OCI-LY7 (cell line): ENCODE results near the gene CD2AP. TPM values are rescaled to one million over a fixed set of nuclear protein-coding genes. Genes with fewer than 3 reads are reported as not detected.

Experiments used
- BruUV-seq: library from RNA; stranded (reverse); fragments of 400-500 nt; replicated peaks from 2 replicates; lab custom pipeline; 2021; lab: Mats Ljungman, UMichigan
- CTCF ChIA-PET: fragments of 300-600 bp; sonication (Branson Sonifier 250); formaldehyde crosslinking; loops from one replicate; lab custom pipeline; 2022; ENCODE audit warnings: antibody characterized with exemption; ENCODE audit not compliant: unreplicated experiment; lab: Charles Lee
- POLR2A ChIA-PET: fragments of 300-600 bp; sonication (Branson Sonifier 250); formaldehyde crosslinking; loops from one replicate; lab custom pipeline; 2022; ENCODE audit warnings: antibody characterized with exemption; lab: Charles Lee
- DNase-seq: peaks from one replicate; pipeline ENCODE4 v3.0.0-alpha.2; 2015; ENCODE audit warnings: low spot score
- H2AFZ ChIP-seq: fragments of 200-600 bp; sonication (generic), shearing (Covaris generic); 2 replicates; pipeline ENCODE4 v1.6.1; 2014; ENCODE audit warnings: mild to moderate bottlenecking, antibody characterized with exemption, low read length, moderate library complexity
- H3K27ac ChIP-seq: fragments of 200-600 bp; sonication (generic); 2 replicates; pipeline ENCODE4 v1.5.1; 2014; ENCODE audit warnings: mixed run types, low read depth, mild to moderate bottlenecking, moderate library complexity, low read length, inconsistent platforms; ENCODE audit not compliant: poor library complexity, severe bottlenecking
- H3K36me3 ChIP-seq: fragments of 200-600 bp; sonication (generic); 2 replicates; pipeline ENCODE4 v1.6.1; 2014; ENCODE audit warnings: mild to moderate bottlenecking, antibody characterized with exemption, low read length, moderate library complexity, mixed read lengths; ENCODE audit not compliant: insufficient read depth
- H3K4me1 ChIP-seq: fragments of 200-600 bp; sonication (generic); 2 replicates; pipeline ENCODE4 v1.5.1; 2014; ENCODE audit warnings: mild to moderate bottlenecking, low read length; ENCODE audit not compliant: insufficient read depth, poor library complexity, severe bottlenecking
- H3K4me2 ChIP-seq: fragments of 200-600 bp; sonication (generic); 2 replicates; pipeline ENCODE4 v1.6.1; 2014; ENCODE audit warnings: mild to moderate bottlenecking, low read length
- H3K4me3 ChIP-seq: fragments of 200-600 bp; sonication (generic); 2 replicates; pipeline ENCODE4 v1.5.1; 2014; ENCODE audit warnings: mild to moderate bottlenecking, low read depth, low read length; ENCODE audit not compliant: poor library complexity, severe bottlenecking
- H3K79me2 ChIP-seq: fragments of 200-600 bp; sonication (generic); 2 replicates; pipeline ENCODE4 v1.6.1; 2016; ENCODE audit warnings: low read depth, mild to moderate bottlenecking, low read length, moderate library complexity, mixed read lengths; ENCODE audit not compliant: insufficient read depth
- H3K9me2 ChIP-seq: fragments of 200-600 bp; sonication (generic); 2 replicates; pipeline ENCODE4 v1.6.1; 2016; ENCODE audit warnings: mild to moderate bottlenecking, low read length, mixed read lengths; ENCODE audit not compliant: insufficient read depth
- H3K9me3 ChIP-seq: fragments of 200-600 bp; sonication (generic); 2 replicates; pipeline ENCODE4 v1.6.1; 2014; ENCODE audit warnings: mild to moderate bottlenecking, mixed run types, low read length, mixed read lengths
- H4K20me1 ChIP-seq: fragments of 200-600 bp; sonication (generic); 2 replicates; pipeline ENCODE4 v1.6.1; 2014; ENCODE audit warnings: mild to moderate bottlenecking, antibody characterized with exemption, low read length, moderate library complexity, mixed read lengths; ENCODE audit not compliant: insufficient read depth
- EZH2phosphoT487 ChIP-seq: fragments of 200-600 bp; sonication (generic); IDR thresholded peaks from 2 replicates; pipeline ENCODE4 v1.6.1; 2018; ENCODE audit warnings: low read depth, borderline replicate concordance, mild to moderate bottlenecking, mixed run types, antibody characterized with exemption, low read length, moderate library complexity, mixed read lengths
- intact Hi-C: fragments of 100-400 bp; cut with micrococcal nuclease; formaldehyde crosslinking; loops from one replicate; pipeline ENCODE4 v1.10.0; 2022; ENCODE audit not compliant: unreplicated experiment
- total RNA-seq, 2 experiments: library from RNA; depleted of rRNA in 1 of 2; stranded (reverse); fragments of >200 nt in 1 of 2; shearing (Covaris generic) in 1 of 2; gene quantifications; 2 replicates each; pipeline ENCODE4 v1.2.3, GENCODE V29; 2014 to 2022
- TF ChIP-seq, protein P1 (sequence below): fragments of 200-600 bp; sonication (generic); conservative IDR thresholded peaks from 2 replicates; pipeline ENCODE4 v1.5.1; 2014; ENCODE audit warnings: mild to moderate bottlenecking, antibody characterized with exemption, low read length, moderate library complexity, mixed read lengths

Gene CD2AP
- total RNA-seq, 2 experiments from 2014 or later = 26.6 to 58.0 TPM

DNA sequence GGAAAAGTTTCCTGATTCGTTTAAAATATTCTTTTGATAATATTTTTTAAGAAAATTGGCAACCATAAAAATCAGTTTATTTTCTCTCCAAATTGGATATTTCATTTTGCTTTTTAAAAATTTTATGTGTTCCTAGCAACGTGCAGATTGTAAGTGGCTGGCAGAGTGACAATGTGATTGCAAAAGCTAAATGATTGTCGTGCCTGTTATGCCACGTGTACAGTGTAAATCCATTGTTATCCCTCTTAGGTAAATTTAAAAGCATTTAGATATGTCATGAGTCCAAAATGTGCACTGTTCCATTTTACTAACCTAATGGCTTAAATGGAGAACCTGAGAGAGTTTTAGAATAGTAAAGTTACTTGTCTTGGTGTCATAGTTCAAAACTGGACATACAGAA, 126.4 kb downstream of the CD2AP start:
- no peak overlapping the region for H3K4me2 ChIP-seq
- no peak overlapping the region for H3K27ac ChIP-seq
- peaks cover 92% of the 10 kb centered on the region for H3K36me3 ChIP-seq
- H4K20me1 ChIP-seq = no peaks in the 10 kb centered on the region
- TF ChIP-seq, protein P1, sequence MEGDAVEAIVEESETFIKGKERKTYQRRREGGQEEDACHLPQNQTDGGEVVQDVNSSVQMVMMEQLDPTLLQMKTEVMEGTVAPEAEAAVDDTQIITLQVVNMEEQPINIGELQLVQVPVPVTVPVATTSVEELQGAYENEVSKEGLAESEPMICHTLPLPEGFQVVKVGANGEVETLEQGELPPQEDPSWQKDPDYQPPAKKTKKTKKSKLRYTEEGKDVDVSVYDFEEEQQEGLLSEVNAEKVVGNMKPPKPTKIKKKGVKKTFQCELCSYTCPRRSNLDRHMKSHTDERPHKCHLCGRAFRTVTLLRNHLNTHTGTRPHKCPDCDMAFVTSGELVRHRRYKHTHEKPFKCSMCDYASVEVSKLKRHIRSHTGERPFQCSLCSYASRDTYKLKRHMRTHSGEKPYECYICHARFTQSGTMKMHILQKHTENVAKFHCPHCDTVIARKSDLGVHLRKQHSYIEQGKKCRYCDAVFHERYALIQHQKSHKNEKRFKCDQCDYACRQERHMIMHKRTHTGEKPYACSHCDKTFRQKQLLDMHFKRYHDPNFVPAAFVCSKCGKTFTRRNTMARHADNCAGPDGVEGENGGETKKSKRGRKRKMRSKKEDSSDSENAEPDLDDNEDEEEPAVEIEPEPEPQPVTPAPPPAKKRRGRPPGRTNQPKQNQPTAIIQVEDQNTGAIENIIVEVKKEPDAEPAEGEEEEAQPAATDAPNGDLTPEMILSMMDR = no peak
- TF ChIP-seq EZH2phosphoT487 = no peak
- intact Hi-C loops = no loop called here
- no peaks in the 10 kb centered on the region for H3K9me2 ChIP-seq
- H2AFZ ChIP-seq = no peak overlapping the region
- H3K9me3 ChIP-seq = no peaks in the 10 kb centered on the region
- no peaks in the 10 kb centered on the region for H3K79me2 ChIP-seq
- no peak for DNase-seq
- ChIA-PET POLR2A (interaction anchor here (0.6 kb wide), 1 partner anchor 14 kb away, joined by 3 read pairs; no protein-coding TSS in a partner anchor), CTCF (no interaction called here)
- H3K4me1 ChIP-seq = no peaks in the 10 kb centered on the region
- no peak overlapping the region for H3K4me3 ChIP-seq
- BruUV-seq = no TSS peak

DNA sequence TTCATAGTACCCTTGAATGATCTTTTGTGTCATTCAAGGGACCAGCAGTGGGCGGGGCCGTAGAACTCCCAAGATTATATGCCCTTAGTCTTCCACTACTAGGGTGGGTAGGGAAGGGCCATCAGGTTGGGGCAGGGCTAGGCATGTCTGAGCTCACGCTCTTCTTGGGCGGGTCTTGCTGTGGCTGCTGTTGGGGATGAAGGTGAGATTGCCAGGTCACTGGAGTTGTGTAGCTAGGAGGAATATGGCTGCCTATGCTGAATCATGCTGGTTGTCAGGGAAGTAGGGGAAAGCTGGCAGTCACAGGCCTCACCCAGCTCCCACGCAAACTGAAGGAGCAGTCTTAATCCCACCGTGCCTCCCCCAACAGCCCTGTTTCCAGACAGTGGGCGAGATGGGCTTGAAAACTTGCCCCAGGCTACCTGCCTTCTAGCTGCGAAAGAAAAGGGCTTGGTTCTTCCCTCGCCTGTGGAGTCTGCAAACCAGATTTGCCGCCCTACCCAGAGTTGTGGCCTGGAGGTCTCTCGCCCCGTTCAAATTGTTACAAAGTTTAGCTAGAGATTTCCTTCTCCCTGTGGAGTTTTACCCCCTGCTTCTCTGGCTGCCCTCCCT, 144.4 kb downstream of the CD2AP start:
- CTCF ChIA-PET = interaction anchor here (1.1 kb wide), 1 partner anchor 9 kb away, joined by 3 read pairs; no protein-coding TSS in a partner anchor
- H3K9me2 ChIP-seq = no peaks in the 10 kb centered on the region
- no peaks in the 10 kb centered on the region for H3K79me2 ChIP-seq
- no peak for DNase-seq
- H3K9me3 ChIP-seq = no peaks in the 10 kb centered on the region
- no peaks in the 10 kb centered on the region for H4K20me1 ChIP-seq
- intact Hi-C loops = no loop called here
- TF ChIP-seq, protein P1 = no peak
- no peak for TF ChIP-seq EZH2phosphoT487
- no peak overlapping the region for H2AFZ ChIP-seq
- H3K4me2 ChIP-seq = no peak overlapping the region
- BruUV-seq = no TSS peak
- no peaks in the 10 kb centered on the region for H3K4me1 ChIP-seq
- H3K4me3 ChIP-seq = no peak overlapping the region
- no peak overlapping the region for H3K27ac ChIP-seq
- POLR2A ChIA-PET = no interaction called here
- peaks cover 81% of the 10 kb centered on the region for H3K36me3 ChIP-seq

DNA sequence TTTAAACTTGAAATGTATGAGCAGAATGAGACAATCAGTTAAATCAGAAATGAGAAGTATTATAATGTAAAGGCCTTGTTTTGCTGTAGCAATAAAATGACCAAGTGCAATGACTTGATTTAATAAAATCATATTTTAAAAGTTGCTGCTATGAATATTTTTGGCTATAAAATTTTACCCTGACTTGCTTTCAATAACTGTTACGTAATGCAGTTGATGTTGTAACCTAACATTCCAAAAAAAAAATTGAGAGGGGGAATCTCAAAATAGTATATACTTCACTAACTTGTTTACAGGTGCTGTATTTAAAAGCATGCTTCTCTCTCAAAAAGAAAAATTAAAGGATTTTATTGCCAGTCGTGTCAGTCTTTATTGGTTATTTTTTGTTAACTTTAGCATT, 149.2 kb downstream of the CD2AP start:
- intact Hi-C loops = no loop called here
- POLR2A ChIA-PET = no interaction called here
- H3K4me3 ChIP-seq = no peak overlapping the region

More for the DNA sequence above, 149.2 kb downstream of the CD2AP start:
- Histone ChIP-seq H3K4me2 (no peak overlapping the region), H3K4me1 (no peaks in the 10 kb centered on the region), H3K79me2 (no peaks in the 10 kb centered on the region), H3K9me3 (no peaks in the 10 kb centered on the region), H3K27ac (no peak overlapping the region), H3K9me2 (no peaks in the 10 kb centered on the region), H2AFZ (no peak overlapping the region), H3K36me3 (peaks cover 40% of the 10 kb centered on the region), H4K20me1 (no peaks in the 10 kb centered on the region)
- TF ChIP-seq, protein P1 = no peak
- TF ChIP-seq EZH2phosphoT487 = no peak
- no peak for DNase-seq
- BruUV-seq = no TSS peak
- CTCF ChIA-PET = no interaction called here
